ENCODE measurements around the gene AKAP12. TPM values are rescaled to one million over a fixed set of nuclear protein-coding genes. Genes with fewer than 3 reads are reported as not detected.

Gene AKAP12
- total RNA-seq, 1 experiment from 2014 or later: 109 TPM

GRCh38 chr6:151225919-151226318, 13.8 kb upstream of the AKAP12 start:
- CTCF ChIA-PET: no interaction called here
- no peaks in the 10 kb centered on the region for H3F3A ChIP-seq (ENCODE audit: low read length, unreplicated experiment)
- no peaks in the 10 kb centered on the region for H3K79me2 ChIP-seq (ENCODE audit: low read length)
- H3K9me3 ChIP-seq (ENCODE audit: low read length): no peaks in the 10 kb centered on the region
- no peaks in the 10 kb centered on the region for H3K27me3 ChIP-seq (ENCODE audit: low read length)
- TF ChIP-seq EZH2 (IDR thresholded peaks at IDR 0.05; ENCODE audit: low read length, unreplicated experiment) (no peak), EZH2phosphoT487 (IDR thresholded peaks at IDR 0.05; ENCODE audit: borderline replicate concordance, low read length) (no peak), CTCF (conservative IDR thresholded peaks at IDR 0.05; ENCODE audit: low read depth, low read length) (no peak)
- H3K9me2 ChIP-seq (replicated peaks; ENCODE audit: low read length): no peaks in the 10 kb centered on the region
- H3K4me2 ChIP-seq (ENCODE audit: low read length): no peak overlapping the region
- no peak overlapping the region for H3K4me3 ChIP-seq (ENCODE audit: low read length)
- no peak overlapping the region for H2AFZ ChIP-seq (ENCODE audit: low read length)
- H3K36me3 ChIP-seq (ENCODE audit: low read depth, low read length): no peaks in the 10 kb centered on the region
- no peak for ATAC-seq
- BruUV-seq (replicated peaks): no TSS peak
- no peaks in the 10 kb centered on the region for H3K4me1 ChIP-seq (ENCODE audit: insufficient read depth, low read length)
- DNase-seq: no peak
- intact Hi-C loops (cut with micrococcal nuclease): no loop called here
- no peak overlapping the region for H3K9ac ChIP-seq (ENCODE audit: low read length)
- H3K27ac ChIP-seq (ENCODE audit: low read length): no peak overlapping the region
- H4K20me1 ChIP-seq (ENCODE audit: low read length): no peaks in the 10 kb centered on the region
- POLR2A ChIA-PET (ENCODE audit: unreplicated experiment): no interaction called here

DNA sequence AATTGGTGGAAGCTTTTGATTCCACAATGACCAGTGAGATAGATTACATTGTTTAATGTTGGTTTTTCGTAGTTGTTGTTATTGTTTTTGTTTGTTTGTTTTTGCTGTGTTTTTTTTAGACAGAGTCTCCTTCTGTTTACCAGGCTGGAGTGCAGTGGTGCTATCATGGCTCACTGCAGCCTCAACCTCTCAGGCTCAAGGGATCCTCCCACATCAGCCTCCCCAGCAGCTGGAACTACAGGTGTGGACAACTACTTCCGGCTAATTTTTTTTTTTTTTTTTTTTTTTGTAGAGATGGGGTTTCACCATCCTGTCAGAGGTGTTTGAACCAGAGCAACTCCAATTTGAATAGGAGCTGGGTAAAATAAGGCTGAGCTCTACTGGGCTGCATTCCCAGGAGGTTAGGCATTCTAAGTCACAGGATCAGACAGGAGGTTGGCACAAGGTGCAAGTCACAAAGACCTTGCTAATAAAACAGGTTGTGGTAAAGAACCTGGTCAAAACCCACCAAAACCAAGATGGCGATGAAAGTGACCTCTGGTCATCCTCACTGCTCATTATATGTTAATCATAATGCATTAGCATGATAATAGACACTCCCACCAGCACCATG, 10.9 kb upstream of the AKAP12 start:
- H3K27ac ChIP-seq (ENCODE audit: low read length): no peak overlapping the region
- ChIA-PET POLR2A (ENCODE audit: unreplicated experiment) (no interaction called here), CTCF (no interaction called here)
- H3K36me3 ChIP-seq (ENCODE audit: low read depth, low read length): no peaks in the 10 kb centered on the region
- no peak overlapping the region for H3K4me2 ChIP-seq (ENCODE audit: low read length)
- H3K9ac ChIP-seq (ENCODE audit: low read length): no peak overlapping the region
- H3K4me1 ChIP-seq (ENCODE audit: insufficient read depth, low read length): no peaks in the 10 kb centered on the region
- intact Hi-C loops (cut with micrococcal nuclease): no loop called here
- H3K79me2 ChIP-seq (ENCODE audit: low read length): no peaks in the 10 kb centered on the region
- no peak overlapping the region for H3K4me3 ChIP-seq (ENCODE audit: low read length)
- BruUV-seq (replicated peaks): no TSS peak
- no peaks in the 10 kb centered on the region for H4K20me1 ChIP-seq (ENCODE audit: low read length)
- no peak overlapping the region for H2AFZ ChIP-seq (ENCODE audit: low read length)
- no peak for DNase-seq
- no peaks in the 10 kb centered on the region for H3K9me3 ChIP-seq (ENCODE audit: low read length)
- no peak for TF ChIP-seq EZH2 (IDR thresholded peaks at IDR 0.05; ENCODE audit: low read length, unreplicated experiment)
- TF ChIP-seq EZH2phosphoT487 (IDR thresholded peaks at IDR 0.05; ENCODE audit: borderline replicate concordance, low read length): no peak
- no peak for TF ChIP-seq CTCF (conservative IDR thresholded peaks at IDR 0.05; ENCODE audit: low read depth, low read length)
- no peaks in the 10 kb centered on the region for H3F3A ChIP-seq (ENCODE audit: low read length, unreplicated experiment)
- H3K27me3 ChIP-seq (ENCODE audit: low read length): no peaks in the 10 kb centered on the region
- no peak for ATAC-seq
- no peaks in the 10 kb centered on the region for H3K9me2 ChIP-seq (replicated peaks; ENCODE audit: low read length)

DNA sequence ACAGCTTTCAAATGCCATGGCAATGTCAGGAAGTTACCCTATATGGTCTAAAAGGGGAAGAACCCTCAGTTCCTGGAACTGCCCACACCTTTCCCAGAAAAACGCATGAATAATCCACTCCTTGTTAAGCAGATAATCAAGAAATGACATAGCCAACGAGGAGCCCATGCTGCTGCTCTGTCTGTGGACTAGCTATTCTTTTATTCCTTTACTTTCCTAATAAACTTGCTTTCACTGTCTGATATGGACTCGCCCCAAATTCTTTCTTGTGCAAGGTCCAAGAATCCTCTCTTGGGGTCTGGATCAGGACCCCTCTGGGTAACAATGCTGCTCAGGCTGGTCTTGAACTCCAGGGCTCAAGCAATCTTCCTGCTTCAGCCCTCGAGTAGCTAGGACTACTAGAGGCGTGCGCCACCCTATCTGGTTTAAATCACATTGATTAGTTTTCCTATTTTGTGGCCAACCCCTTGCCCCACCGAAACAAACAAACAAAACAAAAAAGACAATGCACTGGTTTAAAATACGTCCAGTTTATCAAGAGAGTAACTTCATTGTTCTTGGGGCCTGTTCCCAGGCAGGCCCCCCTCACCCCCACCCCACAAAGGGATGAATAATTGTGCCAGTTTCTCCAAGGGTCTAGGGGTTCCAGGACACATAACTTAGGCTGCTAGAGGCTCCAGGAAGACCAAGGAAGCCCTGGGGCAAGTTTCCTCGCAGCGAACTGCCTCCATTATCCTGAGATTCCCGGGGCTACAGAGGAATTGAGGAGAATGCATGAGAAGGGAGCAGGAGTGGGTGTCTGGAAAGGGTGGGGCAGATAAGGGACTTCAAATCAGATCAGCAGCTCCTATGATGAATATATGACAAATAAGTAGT, 10.1 kb upstream of the AKAP12 start:
- no peaks in the 10 kb centered on the region for H3F3A ChIP-seq (ENCODE audit: low read length, unreplicated experiment)
- POLR2A ChIA-PET (ENCODE audit: unreplicated experiment): no interaction called here
- intact Hi-C loops (cut with micrococcal nuclease): no loop called here
- no peak overlapping the region for H3K27ac ChIP-seq (ENCODE audit: low read length)
- DNase-seq: no peak
- no peaks in the 10 kb centered on the region for H4K20me1 ChIP-seq (ENCODE audit: low read length)
- H3K36me3 ChIP-seq (ENCODE audit: low read depth, low read length): no peaks in the 10 kb centered on the region
- H3K4me2 ChIP-seq (ENCODE audit: low read length): no peak overlapping the region
- no peak for TF ChIP-seq CTCF (conservative IDR thresholded peaks at IDR 0.05; ENCODE audit: low read depth, low read length)
- no peak for TF ChIP-seq EZH2 (IDR thresholded peaks at IDR 0.05; ENCODE audit: low read length, unreplicated experiment)
- no peak for TF ChIP-seq EZH2phosphoT487 (IDR thresholded peaks at IDR 0.05; ENCODE audit: borderline replicate concordance, low read length)
- H3K9me3 ChIP-seq (ENCODE audit: low read length): no peaks in the 10 kb centered on the region
- no peaks in the 10 kb centered on the region for H3K4me1 ChIP-seq (ENCODE audit: insufficient read depth, low read length)
- H3K27me3 ChIP-seq (ENCODE audit: low read length): no peaks in the 10 kb centered on the region
- H3K9ac ChIP-seq (ENCODE audit: low read length): no peak overlapping the region
- ATAC-seq: no peak
- H3K79me2 ChIP-seq (ENCODE audit: low read length): no peaks in the 10 kb centered on the region
- H2AFZ ChIP-seq (ENCODE audit: low read length): no peak overlapping the region
- no TSS peak for BruUV-seq (replicated peaks)
- H3K9me2 ChIP-seq (replicated peaks; ENCODE audit: low read length): no peaks in the 10 kb centered on the region
- CTCF ChIA-PET: no interaction called here
- H3K4me3 ChIP-seq (ENCODE audit: low read length): no peak overlapping the region

All from PC-3 (cell line).